ENCODE measurements around the gene SALL4. TPM values are rescaled to one million over a fixed set of nuclear protein-coding genes. Genes with fewer than 3 reads are reported as not detected.
A peak's percentile ranks its signal among the peaks of the same experiment; 100 is the strongest.

The SALL4 gene
- total RNA-seq, 1 donor from 2014 or later: 219 TPM

- no peaks in the 10 kb centered on the region for H3K27me3 ChIP-seq
- peak overlapping the region; percentile 93 for H3K4me2 ChIP-seq
- peak; percentile 77 for DNase-seq (ENCODE audit: low spot score)
- H3K36me3 ChIP-seq: peaks cover 6% of the 10 kb centered on the region
- TF ChIP-seq EZH2 (IDR thresholded peaks at IDR 0.05): no peak
- TF ChIP-seq EZH2phosphoT487 (IDR thresholded peaks at IDR 0.05): no peak
- no peak for TF ChIP-seq CTCF (IDR thresholded peaks at IDR 0.05)
- H2AFZ ChIP-seq (replicated peaks): no peak overlapping the region
- Mint-ChIP-seq H3K27me3 (ENCODE audit: insufficient read depth, low read depth) (peaks cover 2% of the 10 kb centered on the region), H3K36me3 (peaks cover 8% of the 10 kb centered on the region), H3K4me3 (peak overlapping the region; percentile 77), H3K27ac (peak overlapping the region; percentile 62), H3K4me1 (peaks cover 58% of the 10 kb centered on the region), H3K9me3 (no peaks in the 10 kb centered on the region)
- peak overlapping the region; percentile 45 for H3K9ac ChIP-seq
- H3K9me3 ChIP-seq (ENCODE audit: low read depth): no peaks in the 10 kb centered on the region
- H3F3A ChIP-seq (ENCODE audit: low read depth): peaks cover 81% of the 10 kb centered on the region
- peaks cover 66% of the 10 kb centered on the region for H3K4me1 ChIP-seq
- peaks cover 100% of the 10 kb centered on the region for H3K79me2 ChIP-seq (ENCODE audit: low read depth)
- H4K20me1 ChIP-seq (ENCODE audit: low read depth): peaks cover 76% of the 10 kb centered on the region
- H3K4me3 ChIP-seq: peak overlapping the region; percentile 97
- H3K27ac ChIP-seq: peak overlapping the region; percentile 97
These were observed 4.8 kb downstream of the SALL4 start for GRCh38 chr20:51797357-51798025.

GRCh38 chr20:51796340-51796739 lies 6.0 kb downstream of the SALL4 start:
- H3K27ac ChIP-seq: peak overlapping the region; percentile 97
- peaks cover 66% of the 10 kb centered on the region for H3K4me1 ChIP-seq
- H3K36me3 ChIP-seq: peaks cover 6% of the 10 kb centered on the region
- H3K79me2 ChIP-seq (ENCODE audit: low read depth): peaks cover 100% of the 10 kb centered on the region
- no peak overlapping the region for H3K9ac ChIP-seq
- peak overlapping the region; percentile 19 for H3K4me3 Mint-ChIP-seq
- peaks cover 8% of the 10 kb centered on the region for H3K36me3 Mint-ChIP-seq
- H3K4me2 ChIP-seq: peak overlapping the region; percentile 93
- H3K4me3 ChIP-seq: peak overlapping the region; percentile 97
- H3K27ac Mint-ChIP-seq: peak overlapping the region; percentile 54
- H4K20me1 ChIP-seq (ENCODE audit: low read depth): peaks cover 88% of the 10 kb centered on the region
- H2AFZ ChIP-seq (replicated peaks): no peak overlapping the region
- no peaks in the 10 kb centered on the region for H3K9me3 ChIP-seq (ENCODE audit: low read depth)
- no peaks in the 10 kb centered on the region for H3K9me3 Mint-ChIP-seq
- peaks cover 70% of the 10 kb centered on the region for H3F3A ChIP-seq (ENCODE audit: low read depth)
- H3K4me1 Mint-ChIP-seq: peaks cover 56% of the 10 kb centered on the region
- no peak for DNase-seq (ENCODE audit: low spot score)
- peaks cover 2% of the 10 kb centered on the region for H3K27me3 Mint-ChIP-seq (ENCODE audit: insufficient read depth, low read depth)
- H3K27me3 ChIP-seq: no peaks in the 10 kb centered on the region
- TF ChIP-seq CTCF (IDR thresholded peaks at IDR 0.05): no peak
- TF ChIP-seq EZH2phosphoT487 (IDR thresholded peaks at IDR 0.05): no peak
- no peak for TF ChIP-seq EZH2 (IDR thresholded peaks at IDR 0.05)

GRCh38 chr20:51792960-51793359 lies 9.4 kb downstream of the SALL4 start:
- peaks cover 51% of the 10 kb centered on the region for H3K4me1 ChIP-seq
- peaks cover 63% of the 10 kb centered on the region for H3F3A ChIP-seq (ENCODE audit: low read depth)
- H2AFZ ChIP-seq (replicated peaks): no peak overlapping the region
- no peak overlapping the region for H3K4me3 Mint-ChIP-seq
- H3K79me2 ChIP-seq (ENCODE audit: low read depth): peaks cover 100% of the 10 kb centered on the region
- peaks cover 100% of the 10 kb centered on the region for H4K20me1 ChIP-seq (ENCODE audit: low read depth)
- no peak for TF ChIP-seq CTCF (IDR thresholded peaks at IDR 0.05)
- H3K4me1 Mint-ChIP-seq: peaks cover 38% of the 10 kb centered on the region
- H3K4me2 ChIP-seq: no peak overlapping the region
- no peak overlapping the region for H3K4me3 ChIP-seq
- H3K36me3 ChIP-seq: peaks cover 20% of the 10 kb centered on the region
- DNase-seq (ENCODE audit: low spot score): no peak
- H3K9ac ChIP-seq: no peak overlapping the region
- no peaks in the 10 kb centered on the region for H3K9me3 ChIP-seq (ENCODE audit: low read depth)
- H3K27ac Mint-ChIP-seq: peak overlapping the region; percentile 44
- H3K27me3 Mint-ChIP-seq (ENCODE audit: insufficient read depth, low read depth): peaks cover 6% of the 10 kb centered on the region
- no peaks in the 10 kb centered on the region for H3K9me3 Mint-ChIP-seq
- peak overlapping the region; percentile 57 for H3K27ac ChIP-seq
- no peaks in the 10 kb centered on the region for H3K27me3 ChIP-seq
- H3K36me3 Mint-ChIP-seq: peaks cover 34% of the 10 kb centered on the region

All from neural progenitor cell (in vitro differentiated cells).